GM19463 (cell line): ENCODE measurements around the gene KRT5.

Experiments used
- ATAC-seq: cut with Tn5 transposase; IDR thresholded peaks from one replicate; pipeline ENCODE4 v1.9.1; 2021; ENCODE audit warnings: mild to moderate bottlenecking, moderate library complexity; ENCODE audit not compliant: unreplicated experiment

Gene KRT5

DNA sequence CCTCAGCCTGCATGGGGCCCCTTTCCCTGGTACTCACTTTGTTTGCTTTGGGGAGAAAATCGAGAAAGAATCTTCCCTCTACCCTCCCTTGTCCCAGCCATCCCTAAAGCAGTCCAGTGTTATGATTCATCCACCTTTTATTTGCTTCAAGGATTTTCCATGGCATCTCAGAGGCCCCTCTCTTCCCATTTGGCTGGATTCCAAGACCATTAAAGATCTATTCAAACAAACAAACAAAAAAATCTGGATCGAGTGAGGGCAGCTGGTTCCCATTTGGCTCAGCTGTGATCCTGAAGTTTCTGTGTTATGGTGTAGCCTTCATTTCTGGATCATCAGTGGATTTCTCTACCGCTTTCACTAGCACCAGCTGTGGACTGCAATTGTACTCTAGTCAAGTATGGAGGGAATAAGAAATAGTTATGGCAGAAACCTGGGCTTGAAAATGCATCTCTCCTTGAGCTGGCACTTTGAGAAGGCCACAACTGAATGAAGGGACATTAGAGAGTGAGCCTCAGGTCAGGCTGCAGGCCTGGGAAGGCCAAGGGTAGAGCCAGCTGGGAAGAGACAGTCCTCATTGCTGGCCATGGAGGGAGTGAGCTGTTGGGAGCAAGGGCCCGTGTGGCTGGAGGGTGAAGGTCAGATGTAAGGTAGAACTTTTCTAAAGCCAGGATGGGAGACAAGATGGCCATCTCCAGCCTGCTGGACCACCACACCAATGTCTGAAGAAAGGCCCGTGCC, 19.1 kb upstream of the KRT5 start:
- no peak for ATAC-seq

DNA sequence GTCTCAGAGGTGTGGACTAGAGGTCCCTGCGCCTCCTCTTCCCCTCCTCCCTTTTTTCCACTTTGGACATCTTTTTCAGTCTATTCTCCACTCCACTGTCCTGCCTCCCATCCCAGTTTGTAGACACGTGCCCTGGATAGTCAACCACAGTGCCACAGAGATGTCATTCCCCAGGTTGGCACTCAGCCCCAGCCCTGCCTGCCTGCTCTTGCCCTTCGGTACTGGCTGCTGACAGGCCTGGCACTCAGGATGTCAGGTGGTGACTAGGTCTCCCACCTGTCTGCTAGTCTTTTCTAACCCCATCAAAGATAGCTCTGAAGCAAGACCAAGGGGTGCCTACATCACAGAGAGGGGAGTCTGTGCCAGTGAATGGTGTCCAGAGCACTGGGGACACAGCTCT, 16.9 kb upstream of the KRT5 start:
- ATAC-seq, result no peak

DNA sequence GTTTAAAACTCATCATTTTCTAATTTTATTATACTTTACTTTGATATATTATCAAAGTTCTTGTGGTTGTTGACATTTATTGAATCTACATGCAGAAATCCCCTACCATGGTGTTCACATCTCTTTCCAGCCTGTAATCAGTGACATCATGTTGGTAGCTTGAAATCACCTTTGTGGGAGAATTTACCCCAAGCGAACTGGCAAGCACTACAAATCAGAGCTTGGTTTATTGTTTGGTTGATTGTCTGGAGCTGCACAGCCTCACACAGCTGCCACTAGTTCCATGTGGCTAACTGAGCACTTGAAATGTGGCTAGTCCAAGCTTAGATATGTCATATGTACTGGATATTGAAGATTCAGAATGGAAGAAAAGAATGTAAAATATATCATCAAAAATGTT, 15.4 kb upstream of the KRT5 start:
- no peak for ATAC-seq

DNA sequence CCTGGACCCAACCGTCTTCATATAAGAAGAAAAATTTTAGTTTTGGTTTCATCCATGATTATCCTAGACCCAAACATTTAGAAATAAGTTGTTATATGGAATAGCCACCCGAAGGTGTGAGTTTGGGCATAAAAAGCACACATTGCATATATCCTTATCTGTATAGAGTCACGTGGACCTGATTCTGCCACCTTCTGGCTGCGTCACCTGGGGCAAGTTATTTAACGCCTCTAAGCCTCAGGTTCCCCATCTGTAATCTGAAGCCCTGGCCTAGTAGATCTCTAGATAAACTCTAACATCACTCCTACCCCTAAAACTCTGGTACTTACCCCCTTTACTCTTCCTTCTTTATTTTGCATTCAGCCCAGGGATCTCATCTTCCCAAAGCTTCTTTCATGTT, 14.3 kb upstream of the KRT5 start:
- ATAC-seq, result no peak

DNA sequence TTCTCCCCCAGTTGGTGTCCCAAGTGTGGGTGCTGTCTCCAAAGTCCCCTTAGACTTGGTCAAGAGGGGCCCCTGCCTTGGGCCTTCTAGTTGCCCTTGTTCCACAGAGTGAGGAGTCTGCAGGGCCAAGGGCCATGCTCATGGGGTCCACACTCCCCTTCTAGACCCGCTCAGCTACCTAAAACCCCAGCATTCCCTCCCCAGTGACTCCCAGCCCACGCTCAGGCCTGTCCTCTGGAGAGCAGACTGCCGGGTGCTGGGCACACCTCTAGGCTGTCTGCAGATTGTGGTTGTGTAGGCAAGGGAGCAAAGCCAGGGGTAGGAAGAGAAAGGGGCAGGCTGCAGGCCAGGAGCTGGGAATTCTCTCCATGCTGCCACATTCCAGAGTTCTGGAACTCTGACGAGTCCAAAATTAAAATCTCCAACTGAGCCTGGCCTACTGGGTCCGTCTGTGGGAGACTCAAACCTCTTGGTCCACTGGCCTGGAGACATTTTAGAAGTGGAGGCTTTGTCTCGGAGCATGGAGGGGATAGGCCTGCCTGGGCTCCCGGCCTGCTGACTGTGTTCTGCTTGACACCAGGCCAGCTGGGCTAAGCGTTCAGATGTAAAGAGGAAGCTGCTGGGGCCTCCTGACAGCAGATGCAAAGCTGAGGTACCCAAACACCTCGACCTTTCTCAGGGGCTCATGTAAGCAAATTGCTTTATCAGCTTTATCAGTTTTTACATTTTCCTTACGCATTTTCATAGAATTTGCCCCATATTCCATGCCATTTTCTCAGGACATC, 13.7 kb upstream of the KRT5 start:
- no peak for ATAC-seq

DNA sequence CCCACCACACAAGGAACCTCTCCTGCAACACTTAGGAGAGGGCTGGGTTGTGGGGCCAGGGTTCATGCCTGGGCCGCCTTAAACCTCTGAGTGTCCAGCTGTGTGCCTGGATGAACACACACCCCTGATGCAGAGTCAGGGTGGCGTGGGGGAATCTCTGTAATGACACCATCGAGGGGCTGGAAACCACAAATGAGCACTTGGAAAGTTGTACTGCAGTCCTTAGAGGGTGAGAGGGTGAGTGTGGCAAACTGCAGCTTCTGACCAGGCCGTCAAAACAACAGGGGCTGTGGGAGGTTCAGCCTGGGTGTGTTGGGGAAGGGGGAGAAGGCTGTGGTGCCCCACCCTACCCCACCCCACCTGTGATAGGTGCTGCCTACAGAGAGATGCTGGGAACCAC, 12.4 kb upstream of the KRT5 start:
- no peak for ATAC-seq

DNA sequence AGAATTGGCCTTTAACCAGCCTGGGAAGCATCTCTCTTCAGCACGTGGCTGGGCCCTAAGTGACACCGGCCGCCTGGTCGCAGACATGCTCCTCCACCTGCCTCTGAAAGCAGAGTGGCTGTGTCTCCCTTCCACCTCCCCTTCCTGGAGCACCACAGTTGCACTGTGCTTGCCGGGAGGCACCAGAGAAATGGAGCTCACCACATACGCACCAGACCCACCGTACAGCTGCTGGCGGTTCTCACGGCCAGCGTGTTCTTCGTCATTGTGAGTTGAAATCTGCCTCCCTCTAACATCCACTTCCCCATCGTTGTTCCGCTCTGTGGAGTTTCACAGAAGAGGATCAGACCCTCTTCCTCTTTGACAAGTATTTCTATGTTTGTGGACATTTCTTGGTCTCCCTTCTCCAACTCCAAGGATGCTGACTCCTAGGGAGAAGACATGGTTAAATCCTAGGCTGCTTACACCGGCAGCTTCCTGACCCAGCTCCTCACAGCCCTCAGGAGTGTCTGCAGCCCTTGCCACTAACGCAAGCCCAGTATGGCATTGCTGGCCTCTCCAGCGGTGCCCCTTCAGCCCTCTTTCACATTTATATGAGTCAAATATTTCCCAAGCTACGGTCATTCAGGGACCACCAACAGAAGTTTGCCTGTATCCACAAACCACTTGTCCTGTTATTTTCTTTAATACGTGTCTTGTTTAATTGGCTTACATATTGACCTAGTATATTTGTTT, 11.5 kb upstream of the KRT5 start:
- ATAC-seq, result no peak

DNA sequence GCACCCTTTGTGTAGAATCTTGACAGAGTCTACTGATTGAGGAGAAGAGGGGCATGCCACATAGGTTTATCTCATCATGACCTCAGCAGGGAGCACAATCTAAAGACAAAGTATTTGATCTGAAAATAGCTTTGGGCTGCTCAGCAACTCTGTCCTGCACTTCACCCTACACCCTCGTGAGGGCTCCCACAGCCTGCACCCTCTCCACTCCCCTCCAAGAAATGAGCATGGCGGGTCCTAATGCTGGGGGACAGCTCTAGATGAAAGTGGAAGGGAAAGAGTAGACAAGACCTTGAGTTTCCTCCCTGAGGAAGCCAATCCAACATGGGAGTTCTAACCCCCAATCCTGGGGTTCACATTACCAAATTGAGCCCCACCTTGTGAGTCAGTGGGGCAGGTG, 10.7 kb upstream of the KRT5 start:
- ATAC-seq, result no peak

DNA sequence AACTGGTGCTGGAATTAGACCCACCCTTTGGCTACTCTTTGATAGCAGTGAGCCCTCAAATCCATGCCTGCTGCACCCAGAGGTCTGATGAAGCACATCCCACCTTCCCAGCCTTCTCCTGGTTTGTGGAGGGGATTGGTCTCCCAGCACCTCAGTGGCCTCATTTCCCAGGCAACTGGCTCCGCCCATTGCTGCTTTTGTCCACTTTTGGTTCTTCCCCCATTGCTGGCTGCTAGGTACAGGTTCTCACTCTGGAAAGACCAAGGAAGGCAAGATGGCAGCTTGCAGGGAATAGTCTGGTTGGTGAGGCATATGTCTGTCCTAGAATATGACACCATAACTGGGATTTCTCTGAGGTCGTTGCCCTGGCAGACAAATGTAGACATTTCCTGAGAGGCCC, 10.2 kb upstream of the KRT5 start:
- no peak for ATAC-seq

DNA sequence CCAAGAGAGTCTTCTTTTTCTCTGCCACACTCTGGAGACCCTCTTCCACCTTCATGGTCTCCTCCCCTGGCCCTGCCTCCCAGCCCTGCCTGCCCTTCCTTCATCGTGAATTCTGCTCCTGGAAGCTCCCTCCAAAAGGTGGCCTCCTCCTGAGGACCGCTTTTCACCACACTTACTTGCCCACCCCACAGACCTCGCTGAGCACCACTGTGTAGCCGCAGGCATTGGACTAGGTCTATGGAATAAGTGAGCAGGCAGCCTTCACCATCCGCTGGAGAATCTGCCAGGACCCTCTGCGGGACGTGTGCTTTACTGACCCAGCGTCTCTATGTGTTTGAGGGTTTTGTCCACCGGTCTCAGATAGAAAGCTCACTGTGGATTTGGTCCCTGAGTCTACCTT, 9.7 kb upstream of the KRT5 start:
- ATAC-seq, result no peak

DNA sequence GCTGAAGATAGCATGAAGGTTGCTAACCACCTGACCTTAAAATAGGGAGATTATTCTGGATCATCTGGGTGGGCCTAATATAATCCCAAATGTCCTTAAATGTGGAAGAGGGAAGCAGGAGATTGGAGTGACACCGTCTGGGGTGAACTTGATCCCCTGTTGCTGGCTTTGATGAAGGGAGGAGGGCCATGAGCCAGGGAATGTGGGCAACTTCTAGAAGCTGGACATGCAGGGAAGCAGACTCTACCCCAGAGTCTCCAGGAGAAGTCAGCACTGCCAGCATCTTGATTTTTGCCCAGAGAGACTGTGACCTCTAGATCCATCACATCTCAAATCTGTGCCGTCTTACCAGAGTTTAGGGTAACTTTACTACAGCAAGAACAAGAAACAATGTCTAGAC, 9.2 kb upstream of the KRT5 start:
- ATAC-seq, result no peak

DNA sequence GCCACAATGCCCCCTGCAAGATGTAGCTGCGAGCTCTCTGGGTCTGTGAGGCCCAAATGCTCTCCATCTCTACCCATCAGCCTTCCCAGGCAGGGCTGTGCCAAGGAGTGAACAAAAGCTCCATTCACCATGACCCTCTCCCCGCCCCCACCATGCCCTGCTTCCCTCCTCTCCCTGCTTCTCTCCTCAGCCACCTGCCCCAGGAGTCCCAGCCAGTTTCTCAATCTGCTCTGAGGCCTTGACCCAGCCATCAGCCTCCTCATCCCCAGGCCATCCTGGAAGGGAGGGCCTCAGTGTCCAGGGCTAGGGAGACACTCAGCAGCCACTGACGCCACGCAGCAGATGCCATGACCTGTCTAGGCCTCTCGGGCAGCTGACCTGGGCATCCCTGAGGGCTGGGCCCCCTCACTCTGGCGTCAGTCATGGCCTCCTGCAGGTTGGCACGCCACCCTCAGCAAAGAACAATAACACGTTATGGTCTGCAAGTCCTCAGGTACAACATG, 8.5 kb upstream of the KRT5 start:
- ATAC-seq, result no peak

DNA sequence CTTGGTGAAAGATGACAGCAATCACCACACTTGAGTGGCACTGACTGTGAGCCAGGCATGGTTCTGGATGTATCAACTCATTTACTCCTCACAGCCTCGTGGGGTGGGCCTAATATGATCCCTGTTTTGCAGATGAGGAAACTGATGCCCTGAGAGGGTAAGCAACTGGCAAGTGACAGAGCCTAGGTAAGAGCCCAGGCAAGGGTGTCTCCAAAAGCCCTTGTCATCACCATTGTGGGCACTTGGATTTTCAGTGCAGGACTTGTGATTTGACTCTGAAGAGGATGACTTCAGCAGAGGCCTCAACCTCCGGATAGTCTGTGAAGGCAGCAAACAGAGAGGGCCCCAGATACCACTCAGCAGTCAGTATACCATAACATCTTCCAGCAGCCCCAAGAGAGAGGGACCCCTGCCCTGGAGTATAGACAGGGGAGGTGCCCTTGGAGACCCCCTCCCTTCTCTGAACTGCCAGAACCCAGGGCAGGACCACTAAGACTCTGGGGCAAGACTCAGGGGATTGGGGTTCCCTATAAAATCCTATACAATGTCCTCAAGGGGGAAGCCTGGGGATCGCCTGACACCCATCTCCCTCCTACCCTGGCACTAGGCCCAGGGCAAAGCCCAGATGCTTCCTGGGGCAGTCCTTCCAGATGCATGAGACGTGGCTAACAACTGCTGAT, 7.1 kb upstream of the KRT5 start:
- no peak for ATAC-seq

DNA sequence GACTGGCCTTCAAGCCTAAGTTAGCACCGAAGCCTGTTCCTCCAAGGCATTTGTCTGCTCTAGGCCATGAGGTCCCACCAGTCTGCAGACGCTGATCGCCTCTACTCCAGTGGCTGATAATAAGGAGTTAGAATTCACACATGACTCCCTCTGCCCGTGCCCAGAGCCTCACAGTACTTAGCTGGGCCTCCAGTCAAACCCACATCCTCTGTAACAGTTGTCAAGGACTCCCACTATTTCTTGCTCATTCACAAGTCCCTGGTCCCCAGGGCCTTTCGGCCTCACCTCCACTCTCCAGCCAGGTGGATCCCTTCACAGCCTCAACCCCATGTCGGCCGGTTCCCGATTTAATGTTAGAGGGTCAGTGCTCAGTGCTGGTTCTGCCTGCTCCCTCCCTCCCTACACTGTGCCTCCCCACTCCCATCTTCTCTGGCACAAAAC, 6.3 kb upstream of the KRT5 start:
- no peak for ATAC-seq

DNA sequence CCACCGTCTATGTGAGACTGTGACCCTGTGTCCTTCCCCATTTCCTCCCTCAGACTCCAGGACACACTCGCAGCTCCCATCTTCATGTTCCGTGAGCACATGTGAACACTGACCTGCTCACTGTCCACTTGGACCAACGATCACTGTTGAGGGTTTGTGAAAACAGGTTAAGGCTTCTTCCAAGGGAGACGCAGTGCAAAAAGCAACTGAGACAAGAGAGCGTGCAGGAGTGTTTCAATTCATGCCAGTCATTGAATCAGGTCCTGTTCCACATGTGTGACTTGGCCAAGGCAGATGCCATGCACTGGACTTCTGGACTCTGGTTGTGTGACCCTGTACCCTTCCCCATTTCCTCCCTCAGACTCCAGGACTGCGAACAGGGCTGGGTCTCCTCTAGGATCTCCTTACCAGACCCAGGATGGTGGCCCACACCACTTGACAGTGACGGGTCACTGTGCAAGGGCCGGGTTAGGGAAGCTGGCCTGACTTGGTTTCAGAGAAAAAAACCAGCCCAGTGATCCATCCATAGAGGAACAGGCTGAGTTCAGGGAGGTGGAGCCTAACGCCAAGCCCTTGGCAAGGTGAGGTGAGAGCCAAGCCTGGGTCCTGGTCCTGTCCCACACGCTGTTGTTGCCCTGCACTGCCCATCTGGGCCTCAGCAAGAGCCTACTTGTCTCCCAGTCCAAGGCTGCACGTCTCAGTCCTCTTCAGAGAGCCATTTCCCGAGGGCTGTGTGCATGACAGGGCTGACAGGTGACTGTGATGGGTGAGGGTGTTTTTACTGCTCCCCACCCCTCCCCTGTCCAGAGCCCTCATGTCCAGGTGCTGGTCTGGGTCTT, 5.7 kb upstream of the KRT5 start:
- no peak for ATAC-seq

DNA sequence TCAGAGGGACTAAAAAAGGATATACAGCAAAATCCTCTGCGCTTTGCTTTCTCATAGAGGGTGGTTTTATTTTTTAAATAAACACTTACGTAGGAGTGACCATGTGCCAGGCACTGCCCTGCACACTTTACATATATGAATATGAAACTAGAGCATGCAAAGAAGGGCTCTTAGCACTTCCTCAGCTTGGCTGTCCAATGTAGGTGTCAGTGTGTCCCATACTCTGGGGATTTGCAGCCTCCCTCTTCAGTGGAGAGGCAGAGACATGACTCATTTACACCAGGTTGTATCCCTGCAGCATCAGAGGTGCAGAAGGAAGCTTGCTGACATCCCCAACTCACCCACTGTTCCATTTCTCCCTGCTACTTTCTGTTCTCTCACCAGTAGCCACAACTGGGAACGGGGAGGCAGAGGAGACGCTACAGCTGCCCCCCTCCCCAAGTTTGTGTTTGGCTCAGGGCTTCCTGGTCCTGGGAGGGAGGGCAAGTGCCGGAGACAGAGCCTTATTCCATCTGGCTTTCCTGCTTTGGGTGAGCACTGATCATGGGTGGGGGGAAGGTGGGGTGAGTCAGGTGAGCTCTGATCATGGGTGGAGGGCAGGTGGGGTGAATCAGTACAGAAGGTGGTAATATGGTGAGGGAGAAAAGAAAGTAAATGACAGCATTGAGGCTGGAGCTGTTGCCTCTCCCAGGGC, 4.9 kb upstream of the KRT5 start:
- ATAC-seq, result no peak

DNA sequence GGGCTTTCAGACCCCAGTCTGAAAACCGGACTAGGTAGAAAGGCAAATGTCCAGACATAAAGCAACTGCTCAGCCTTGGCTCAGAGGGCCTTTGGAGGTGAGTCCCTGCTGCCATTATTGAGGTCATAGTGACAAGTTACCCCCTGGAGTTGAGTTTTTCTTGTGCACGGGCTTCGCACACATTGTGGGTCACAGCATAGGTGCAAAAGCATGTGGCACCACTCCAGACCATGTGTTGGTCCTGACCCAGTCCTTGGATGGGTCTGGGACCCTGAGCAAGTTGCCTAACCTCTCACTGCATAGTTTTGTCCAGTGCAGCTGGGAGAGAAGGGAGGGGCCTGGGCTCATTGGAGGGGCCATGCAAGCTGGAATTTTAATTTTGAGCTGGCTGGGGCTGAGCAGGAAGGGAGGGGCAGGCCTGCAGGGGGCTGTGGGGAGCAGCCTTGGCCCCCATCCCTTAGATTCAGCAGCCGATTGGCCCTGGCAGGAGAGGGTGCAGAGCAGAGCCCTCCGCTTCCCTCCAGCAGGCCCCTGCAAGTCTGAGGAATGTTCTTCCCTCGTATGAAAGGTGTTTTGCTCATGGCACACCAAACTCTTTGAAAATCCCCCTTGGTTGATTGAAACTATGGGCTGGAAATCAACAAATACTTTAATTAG, 4.2 kb upstream of the KRT5 start:
- ATAC-seq, result no peak

DNA sequence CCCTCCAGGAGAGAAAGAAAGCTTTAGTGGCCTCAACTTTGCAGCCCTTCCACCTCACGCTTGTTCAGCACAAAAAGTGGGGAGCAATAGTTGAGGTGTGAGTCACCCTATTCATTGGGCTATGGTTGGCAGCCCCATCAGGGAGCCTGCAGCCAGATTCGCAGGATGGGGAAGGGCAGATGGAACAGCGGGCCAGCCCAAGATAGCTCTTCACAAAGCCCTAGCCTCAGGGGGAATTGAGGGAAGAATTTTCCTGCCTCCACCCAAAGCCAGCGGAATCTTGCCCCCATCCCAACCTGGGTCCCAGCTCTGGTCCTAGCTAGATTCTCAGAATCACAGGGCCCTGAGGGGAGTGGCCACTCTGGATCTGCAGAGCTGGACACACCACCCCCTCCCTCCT, 3.6 kb upstream of the KRT5 start:
- ATAC-seq, result no peak

DNA sequence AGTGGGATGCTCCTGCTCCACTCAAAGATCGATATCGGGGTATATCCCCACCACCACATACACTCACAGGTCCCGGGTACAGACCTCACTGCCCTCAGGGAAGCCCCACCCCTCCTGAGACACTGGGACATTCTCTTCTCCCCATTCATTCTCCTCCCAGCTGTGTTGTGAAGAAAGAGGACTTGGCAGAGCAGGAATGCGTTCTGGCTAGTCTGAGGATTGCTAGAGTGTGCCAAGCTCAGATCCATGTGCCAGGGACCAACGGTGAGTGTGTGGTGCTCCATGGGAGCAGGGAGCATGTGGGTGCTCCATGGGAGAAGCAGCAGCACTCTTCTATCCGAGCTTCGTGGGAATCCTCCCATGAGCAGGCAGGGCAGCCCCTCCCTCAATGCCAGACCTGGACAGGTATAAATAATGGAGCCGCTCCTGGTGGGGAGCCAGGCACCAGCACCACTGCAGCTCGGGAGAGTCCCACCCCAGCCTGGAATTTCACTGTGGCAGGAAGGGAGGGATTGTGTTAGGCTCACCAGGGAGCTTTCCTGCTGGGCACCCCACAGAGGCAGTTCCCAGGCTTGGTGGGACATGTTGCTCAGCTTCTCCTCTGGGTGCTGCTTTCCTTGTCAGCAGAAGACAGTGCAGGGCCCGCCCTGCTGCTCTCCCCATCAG, 2.3 kb upstream of the KRT5 start:
- no peak for ATAC-seq
